SKM-1 treated with dmso at 0.1 percent for 144 hours (cell line): ENCODE results near the gene RTL3.
A peak's percentile ranks its signal among the peaks of the same experiment; 100 is the strongest.
"Not testable (repeated sequence)": the region's sequence is repeated elsewhere in the genome, so short reads cannot be mapped to it uniquely, and the experiment has no call there.

Experiments
- DNase-seq: peaks from one replicate; lab custom pipeline; 2025; ENCODE audit not compliant: unreplicated experiment; lab: John Stamatoyannopoulos, UW

The RTL3 gene, protein sequence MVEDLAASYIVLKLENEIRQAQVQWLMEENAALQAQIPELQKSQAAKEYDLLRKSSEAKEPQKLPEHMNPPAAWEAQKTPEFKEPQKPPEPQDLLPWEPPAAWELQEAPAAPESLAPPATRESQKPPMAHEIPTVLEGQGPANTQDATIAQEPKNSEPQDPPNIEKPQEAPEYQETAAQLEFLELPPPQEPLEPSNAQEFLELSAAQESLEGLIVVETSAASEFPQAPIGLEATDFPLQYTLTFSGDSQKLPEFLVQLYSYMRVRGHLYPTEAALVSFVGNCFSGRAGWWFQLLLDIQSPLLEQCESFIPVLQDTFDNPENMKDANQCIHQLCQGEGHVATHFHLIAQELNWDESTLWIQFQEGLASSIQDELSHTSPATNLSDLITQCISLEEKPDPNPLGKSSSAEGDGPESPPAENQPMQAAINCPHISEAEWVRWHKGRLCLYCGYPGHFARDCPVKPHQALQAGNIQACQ

DNA sequence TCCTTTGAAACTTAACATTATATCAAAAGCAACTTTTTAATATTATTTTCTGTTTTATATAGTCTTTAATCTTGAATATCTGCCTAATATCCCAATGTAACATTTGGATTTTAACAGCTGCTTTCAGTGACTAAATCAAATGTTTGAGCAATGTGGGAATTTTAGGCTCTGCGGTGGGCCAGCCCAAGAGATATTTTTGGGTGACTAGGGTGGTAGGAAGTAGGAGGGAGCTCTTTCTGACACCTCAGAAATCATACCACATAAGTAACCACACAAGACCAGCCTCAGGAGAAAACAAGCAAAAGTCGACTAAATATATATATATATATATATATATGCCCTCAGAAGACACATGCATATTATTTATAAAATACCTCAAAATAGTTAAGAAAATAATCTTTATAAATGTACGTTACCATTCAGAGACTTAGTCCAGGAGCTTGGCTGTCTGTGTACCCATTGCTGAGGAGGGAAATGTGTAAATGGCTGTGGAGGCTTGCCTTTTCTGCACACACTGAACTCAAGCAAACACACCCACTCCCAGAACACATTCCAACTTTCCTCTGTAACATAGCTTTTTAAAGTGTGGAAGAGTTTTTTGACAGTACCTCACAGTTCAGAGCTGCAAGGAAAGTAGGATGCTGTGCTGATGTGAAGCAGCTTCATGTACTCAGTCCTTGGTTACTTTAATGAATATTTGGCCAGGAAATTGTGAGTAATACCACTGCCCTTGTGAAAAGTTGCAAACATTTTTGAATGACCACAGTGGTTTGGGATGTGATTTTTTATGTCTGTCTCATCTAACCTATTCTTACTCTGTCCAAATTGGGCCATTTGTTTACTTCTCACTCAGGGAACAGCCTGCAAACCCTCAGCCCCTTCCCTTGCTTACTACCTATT is at the start of gene RTL3:
Gene RTL3 (minus strand): TSS at position 484 of the 900 bp plus-strand sequence. CDS start 908 bp downstream, outside the sequence.
- no peak for DNase-seq

DNA sequence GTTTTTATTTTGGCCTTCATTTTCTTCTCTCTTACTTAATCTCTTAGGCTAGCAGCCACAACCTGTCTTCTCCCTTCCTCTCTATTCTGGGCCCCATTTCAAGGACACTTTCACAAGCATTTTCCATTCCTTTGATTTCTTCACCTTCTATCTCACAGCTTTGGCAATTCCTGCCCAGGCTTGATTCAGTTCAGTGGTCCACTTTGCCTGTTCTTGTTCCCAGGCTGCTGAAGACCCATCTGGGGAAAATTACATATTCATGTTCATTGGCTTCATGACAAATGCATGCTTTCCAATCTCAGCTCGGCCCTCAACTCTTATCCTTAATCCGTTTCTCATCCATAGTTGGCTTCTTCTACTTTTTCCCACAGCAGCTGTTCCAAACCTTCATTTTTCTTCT is 49.7 kb upstream of the RTL3 start:
- DNase-seq: no peak

DNA sequence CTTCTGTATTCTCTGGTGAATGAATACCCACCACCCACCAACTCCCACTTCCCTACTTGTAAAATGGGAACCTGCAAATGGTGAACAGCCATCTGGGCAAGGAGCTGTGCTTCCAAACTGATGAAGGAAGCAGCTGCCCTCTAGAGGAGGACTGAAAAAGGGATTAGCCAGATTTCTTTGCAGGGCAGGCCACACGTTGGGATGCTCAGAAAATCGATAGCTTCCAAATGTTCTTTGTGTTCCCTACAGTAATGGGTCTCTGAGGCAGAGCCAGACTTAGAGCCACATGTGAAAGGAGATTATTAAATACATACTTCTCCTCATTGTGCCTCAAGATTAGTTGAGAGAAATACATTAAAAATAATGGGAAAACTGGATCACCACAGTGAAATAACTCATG is 49.1 kb upstream of the RTL3 start:
- peak; percentile 24 for DNase-seq

DNA sequence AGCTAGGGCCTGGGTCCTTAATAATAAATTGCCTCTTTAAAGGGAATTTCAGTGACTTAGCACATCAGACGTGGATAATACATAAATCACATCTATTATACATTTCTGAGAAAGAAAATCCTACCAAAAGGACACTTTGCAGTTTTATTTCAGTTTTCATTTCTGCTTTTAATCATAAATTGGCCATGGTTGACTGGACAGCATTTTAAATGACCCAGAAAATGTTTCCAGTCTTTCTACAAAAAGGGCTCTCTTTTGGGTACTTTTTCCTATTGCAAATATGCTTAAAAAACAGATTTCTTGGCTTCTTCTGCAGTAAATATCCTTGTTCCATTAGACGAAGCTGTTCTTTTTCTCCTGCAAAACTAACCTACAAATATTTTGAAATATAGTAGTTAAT is 46.9 kb upstream of the RTL3 start:
- DNase-seq: no peak

DNA sequence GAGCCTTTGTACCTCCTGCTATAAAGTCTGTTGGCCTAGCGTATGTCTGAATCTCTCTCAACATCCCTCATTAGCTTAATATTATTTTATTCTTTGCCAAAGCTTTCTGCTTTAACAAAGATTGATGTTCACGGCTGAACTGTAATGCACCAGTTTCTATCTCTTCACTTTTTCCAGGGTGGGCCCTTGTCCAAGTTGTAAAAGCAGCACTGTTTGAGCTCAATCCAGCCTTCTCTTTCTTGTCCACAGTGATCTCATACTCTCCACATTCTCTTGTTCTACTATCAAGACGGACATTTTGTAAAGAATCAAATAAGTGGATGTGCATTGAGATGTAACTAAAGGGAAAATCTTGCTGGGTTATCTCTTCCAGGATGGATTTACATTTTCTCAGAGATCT is 34.4 kb upstream of the RTL3 start:
- no peak for DNase-seq

DNA sequence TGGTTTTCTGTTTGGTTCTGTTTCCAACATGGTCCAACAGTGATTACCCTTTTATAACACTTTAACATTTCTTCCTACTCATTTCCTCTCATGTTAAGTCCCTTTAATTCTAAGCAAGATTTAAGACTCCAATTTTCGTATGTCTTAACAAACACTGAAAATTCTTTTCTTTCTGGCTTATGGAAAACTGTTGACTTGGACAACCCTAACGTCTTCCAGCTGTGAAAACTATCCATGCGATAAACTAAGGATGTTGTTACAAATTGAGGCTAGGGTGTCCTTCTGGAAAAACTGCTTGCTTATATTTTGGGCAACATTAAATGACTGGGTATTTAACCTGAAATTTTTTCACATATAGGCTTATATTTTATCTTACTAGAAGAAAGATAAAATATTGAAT is 33.9 kb upstream of the RTL3 start:
- no peak for DNase-seq

DNA sequence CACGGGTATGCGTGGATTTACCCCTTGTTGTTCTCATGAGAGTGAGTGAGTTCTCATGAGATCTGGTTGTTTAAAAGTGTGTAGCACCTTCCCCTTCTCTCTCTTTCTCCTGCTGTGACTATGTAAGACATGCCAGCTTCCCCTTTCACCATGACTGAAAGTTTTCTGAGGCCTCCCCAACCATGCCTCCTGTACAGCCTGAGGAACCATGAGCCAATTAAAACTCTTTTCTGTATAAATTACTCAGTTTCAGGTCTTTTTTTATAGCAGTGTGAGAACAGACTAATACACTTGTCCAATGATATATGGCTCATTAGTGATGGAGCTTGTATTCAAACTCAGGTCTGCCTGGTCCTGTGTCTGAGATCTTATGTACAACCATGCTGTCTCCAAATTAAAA is 28.5 kb upstream of the RTL3 start:
- no peak for DNase-seq

DNA sequence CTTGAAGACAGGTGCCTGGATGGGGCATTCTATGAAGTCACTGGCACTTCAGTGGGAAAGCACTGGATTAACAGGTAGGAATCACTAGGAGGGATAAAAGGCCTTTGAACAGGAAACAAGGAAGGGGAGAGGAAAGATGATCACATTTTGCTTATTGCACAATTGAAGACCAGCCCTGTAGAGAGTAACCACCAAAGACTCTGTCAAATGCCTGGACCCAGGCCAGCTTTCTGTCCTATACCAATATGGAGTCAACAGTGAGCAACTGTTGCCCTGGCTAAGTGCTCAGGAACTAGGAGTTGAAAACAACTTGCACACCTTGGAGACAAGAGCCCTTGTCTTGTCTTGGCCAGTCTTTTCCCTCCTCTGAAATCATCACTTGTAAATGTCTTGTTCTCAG is 14.1 kb upstream of the RTL3 start:
- DNase-seq: no peak

DNA sequence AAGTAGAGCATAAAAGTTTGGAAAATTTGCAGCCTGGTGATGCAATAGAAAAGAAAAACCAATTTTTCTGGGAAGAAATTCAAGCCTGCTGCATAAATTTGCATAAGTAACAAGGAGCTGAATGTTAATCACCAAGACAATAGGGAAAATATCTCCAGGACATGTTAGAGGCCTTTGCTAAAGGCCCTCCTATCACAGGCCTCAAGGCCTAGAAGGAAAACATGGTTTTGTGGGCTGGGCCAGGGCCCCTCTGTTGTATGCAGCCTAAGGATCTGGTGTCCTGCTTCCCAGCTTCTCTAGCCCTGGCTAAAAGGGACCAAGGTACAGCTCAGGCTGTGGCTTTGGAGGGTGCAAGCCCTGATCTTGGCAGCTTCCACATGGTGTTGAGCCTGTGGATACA is 6.2 kb upstream of the RTL3 start:
- DNase-seq: no peak

DNA sequence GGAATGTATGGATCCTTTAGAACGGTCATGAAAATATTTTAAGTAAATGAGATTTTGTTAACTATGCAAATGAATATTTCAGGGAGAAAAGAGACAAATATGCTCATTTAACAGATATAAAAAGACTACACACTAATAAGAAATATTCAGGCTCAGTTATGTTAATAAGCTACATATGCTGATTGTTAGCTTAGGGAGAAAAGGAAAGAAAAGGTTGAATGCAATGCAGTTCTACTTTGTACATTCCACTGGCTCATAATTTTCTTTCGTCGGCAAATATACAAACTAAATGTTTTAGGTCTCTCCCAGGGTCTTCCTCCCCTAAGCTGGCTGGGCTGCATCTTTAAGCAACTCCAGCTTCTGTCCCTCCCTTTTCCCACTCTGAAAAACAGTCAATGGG is 2.7 kb upstream of the RTL3 start:
- DNase-seq: no peak

DNA sequence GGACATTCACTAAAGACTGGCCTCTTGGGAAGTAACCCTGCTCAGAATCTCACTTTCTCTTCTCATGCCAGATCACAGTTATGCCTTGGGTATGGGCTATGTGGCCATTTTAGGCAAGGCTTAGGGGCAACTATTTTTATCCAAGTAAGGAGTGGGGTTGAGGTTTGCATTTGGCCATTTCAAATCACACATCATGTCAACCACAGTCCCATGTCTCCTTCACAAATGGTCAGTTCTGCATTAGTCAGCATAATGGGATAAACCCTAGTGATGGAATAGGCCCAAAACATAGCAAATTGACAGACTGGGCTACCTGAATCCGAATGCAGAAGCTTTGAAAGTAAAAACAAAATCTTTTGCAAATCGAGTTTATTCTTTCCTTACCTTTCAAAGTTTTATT is 827 bp upstream of the RTL3 start:
- no peak for DNase-seq

DNA sequence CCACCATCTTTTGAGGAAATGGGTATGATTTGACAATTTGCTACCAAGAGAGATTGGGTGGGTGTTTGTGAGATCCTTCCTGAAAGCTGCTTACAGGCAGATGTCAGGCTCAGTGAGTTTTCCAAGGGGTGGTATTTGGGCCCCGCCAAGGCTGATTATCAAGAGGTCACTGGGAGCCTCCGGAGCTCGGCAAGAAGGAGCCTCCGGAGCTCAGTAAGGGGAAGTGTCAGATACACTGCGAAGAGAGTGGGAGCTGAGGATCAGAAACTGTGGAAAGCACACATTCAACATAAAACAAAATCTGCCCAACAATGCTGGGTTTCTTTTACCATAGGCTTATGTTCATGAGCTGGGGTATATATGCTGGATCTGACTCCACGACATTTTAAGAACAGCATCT is 714 bp downstream of the RTL3 start:
- DNase-seq: no peak

DNA sequence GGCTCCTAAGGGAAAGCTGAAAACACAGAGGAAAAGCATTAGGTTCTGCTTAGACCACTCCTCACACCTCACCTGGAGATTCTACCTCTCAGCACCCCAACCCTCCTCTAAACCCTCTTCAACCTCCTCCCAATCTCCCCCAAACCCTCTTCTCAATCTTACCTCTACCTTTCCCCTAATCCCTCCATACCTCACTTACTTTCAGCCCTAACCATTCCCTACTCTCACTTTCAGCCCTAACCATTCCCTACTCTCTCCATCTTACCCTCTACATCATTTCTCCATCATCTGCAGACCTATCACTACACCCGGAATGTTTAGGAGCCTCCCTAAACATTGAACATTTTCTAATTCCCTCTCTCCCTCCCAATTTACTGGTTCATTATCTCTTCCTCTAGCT is 3.5 kb downstream of the RTL3 start:
- DNase-seq: no peak

DNA sequence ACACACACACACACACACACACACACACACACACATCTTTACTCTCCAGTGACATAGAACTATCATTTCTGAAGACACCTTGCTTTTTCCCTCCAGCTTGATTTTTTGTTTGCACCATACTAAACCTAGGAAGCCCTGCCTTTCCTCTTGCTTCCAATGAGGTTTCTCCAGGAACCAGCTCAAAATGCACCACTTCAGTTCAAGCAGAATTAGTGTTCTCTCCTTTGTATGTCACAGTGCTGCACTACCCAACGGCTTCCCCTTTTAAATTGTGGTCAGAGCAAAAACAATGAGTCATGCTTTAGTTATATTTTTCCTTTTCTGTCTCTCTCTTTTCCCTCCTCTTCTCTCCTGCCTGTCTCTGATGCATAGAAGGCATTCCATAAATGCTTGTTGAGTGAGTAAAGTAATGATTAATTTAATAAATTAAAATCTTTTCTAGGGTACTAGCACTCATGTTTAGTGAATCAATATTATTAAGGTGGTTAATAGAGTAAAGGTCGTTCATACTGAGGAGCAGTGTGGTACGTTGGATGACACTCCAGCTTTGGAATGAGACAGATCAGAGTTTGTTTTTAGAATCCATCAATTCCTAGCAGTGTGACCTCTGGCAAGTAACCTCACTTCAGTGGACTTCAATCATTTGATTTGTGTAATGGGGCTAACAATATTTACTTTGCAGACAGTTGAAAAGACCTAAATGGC is 5.9 kb downstream of the RTL3 start:
- peak; percentile 50 for DNase-seq

DNA sequence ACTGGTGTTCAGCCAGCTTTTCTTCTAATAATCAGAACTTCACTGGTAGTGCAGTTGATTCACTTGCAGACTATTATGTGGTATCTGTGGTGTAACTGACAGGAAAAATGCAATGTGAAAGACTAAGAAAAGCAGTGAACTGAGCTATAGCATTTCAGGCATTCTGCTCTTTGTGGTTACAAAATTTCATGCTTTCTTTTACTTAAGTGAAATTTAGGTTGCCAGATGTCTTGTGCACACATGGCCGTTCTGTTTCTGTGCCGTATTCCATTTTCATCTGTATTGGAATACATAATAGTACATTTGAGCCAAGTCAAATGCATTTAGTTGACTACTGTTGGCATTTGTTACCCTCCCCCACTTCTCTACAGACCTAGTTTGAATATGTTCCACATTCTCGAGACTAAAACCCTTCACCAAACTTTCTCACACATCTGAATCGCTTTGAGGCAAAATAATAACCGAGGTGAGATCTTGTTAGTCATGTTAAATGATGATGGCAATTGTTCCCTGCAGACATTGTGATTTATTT is 8.2 kb downstream of the RTL3 start:
- DNase-seq: peak; percentile 72

DNA sequence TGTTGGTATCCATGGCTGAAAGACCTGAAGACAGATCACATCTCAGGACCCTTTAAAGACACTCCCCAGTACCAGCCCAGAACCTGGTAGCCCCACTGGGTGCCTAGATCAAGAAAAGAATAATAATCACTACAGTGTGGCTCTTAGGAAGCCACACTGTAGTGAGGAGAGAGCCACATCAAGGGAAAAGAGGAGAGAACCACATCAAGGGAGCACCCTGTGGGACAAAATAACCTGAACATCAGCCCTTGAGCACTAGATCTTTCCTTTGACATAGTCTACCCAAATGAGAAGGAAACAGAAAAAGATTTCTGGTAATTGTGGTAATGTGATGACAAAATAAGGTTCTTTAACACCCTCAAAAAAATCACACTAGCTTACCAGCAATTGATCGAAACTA is 15.3 kb downstream of the RTL3 start:
- DNase-seq: no peak

DNA sequence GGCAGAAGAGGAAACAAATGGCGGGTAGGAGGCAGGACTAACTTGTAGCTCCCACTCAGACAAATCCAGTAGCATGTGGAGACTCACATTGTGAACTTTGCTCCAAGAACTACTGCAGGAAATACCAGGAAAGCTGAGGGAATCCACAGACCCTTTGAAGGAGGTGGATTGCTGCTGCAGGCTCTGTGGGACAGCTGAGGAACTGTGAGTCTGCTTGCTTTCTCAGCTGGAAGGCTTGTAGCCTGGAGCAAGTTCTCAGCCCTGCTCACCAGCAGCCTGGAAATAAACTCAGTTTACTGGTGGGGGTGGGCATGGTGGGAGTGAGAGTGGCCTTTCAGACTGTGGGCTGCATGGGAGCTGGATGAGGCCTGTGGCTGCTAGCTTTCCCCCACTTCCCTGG is 16.0 kb downstream of the RTL3 start:
- no peak for DNase-seq

DNA sequence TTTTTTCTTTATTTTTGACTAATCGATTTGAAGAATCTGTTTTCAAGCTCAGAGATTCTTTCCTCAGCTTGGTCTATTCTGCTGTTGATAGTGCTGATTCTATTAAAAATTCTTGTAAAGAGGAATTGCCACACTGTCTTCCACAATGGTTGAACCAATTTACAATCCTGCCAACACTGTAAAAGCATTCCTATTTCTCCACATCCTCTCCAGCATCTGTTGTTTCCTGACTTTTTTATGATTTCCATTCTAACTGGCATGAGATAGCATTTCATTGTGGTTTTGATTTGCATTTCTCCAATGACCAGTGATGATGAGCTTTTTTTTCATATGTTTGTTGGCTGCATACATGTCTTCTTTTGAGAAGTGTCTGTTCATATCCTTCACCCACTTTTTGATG is 23.0 kb downstream of the RTL3 start:
- DNase-seq: not testable (repeated sequence)

DNA sequence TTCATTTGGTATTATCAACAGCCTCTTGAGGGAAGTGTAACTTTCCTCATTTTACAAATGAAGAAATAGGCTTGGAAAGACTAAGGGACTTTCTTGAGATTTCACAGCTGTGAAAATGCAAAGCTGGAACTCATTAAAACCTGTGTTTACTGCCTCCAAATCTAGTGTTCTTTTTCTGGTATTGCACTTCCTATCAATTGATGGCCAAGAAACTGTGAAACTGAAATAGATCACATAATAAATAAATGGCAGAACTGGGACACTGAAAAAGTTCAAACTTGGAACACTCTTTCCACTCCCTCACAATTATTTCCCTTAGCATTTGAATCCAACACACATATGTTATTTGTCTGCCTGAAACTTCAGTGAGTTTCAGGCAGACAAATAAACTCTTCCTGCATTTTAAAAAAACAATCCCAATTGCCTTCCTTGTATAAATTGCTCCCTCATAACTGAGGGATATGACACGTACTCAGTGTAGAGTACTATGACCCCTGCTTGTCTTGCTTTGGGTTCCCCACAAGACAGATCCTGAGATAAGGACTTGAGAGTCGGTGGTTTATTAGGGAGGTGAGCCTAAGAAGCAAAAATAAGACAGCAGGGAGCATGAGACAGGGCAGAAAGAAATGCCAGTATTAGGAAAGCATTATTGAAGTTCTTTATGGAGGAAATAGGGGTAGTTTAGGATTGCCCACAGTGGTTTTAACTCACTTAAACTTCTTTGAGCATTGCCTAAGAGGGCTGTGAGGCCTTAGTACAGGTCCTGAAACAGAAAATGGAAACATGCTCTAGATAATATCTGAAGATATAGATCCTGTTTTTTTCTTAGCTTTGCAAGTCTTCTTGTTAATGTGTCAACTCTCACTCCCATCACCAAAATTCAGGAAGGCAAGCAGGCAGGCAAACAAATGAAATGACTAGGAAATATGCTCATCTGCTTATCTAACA is 33.9 kb downstream of the RTL3 start:
- DNase-seq: peak; percentile 13

DNA sequence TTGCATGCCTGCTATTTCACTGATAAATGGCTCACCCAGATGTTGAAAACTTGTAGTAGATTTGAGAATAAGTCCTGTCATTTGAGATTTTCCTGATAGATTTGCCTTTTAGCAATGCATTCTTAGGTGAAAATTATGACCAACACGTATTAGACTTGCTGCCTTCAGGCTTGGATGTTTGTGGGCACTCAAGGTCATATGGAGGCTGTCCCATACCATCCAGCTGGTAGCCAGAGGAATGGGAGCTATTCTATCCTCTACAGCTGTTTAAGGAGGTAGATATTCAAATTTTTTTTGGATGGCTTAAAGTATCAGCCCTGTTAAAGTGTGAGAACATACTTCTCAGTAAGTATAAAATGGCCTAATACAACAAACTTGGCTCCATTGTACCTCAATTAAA is 34.7 kb downstream of the RTL3 start:
- DNase-seq: no peak
